ENCODE data around the gene CTDSPL2. TPM values are rescaled to one million over a fixed set of nuclear protein-coding genes. Genes with fewer than 3 reads are reported as not detected.

CTDSPL2 gene
- total and polyA plus RNA-seq, 2 of the 8 experiments (the other 6 are each of a cell fraction or from before 2014, with no cell fraction given): 25.2 to 64.7 TPM

DNA sequence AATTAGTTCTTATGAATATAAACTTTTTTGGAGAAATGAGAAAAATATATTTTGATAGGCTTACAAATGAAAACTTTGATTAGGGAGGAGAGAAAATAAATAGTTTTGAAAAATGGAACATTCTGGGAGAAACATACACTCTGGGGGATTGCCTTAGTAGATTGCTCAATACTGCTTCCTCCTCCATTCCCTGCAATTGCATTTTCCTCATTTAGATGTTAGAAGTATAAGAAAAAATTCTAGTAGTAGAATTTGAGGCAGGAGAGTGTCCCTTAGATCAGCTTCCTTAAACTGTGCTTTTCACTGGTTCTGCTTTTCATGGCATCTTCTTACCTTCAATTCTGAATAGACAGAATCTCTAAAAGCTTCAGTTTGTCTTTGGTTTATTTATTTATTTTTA lies 46.2 kb upstream of the CTDSPL2 start (continued):
- TF ChIP-seq, protein P1, sequence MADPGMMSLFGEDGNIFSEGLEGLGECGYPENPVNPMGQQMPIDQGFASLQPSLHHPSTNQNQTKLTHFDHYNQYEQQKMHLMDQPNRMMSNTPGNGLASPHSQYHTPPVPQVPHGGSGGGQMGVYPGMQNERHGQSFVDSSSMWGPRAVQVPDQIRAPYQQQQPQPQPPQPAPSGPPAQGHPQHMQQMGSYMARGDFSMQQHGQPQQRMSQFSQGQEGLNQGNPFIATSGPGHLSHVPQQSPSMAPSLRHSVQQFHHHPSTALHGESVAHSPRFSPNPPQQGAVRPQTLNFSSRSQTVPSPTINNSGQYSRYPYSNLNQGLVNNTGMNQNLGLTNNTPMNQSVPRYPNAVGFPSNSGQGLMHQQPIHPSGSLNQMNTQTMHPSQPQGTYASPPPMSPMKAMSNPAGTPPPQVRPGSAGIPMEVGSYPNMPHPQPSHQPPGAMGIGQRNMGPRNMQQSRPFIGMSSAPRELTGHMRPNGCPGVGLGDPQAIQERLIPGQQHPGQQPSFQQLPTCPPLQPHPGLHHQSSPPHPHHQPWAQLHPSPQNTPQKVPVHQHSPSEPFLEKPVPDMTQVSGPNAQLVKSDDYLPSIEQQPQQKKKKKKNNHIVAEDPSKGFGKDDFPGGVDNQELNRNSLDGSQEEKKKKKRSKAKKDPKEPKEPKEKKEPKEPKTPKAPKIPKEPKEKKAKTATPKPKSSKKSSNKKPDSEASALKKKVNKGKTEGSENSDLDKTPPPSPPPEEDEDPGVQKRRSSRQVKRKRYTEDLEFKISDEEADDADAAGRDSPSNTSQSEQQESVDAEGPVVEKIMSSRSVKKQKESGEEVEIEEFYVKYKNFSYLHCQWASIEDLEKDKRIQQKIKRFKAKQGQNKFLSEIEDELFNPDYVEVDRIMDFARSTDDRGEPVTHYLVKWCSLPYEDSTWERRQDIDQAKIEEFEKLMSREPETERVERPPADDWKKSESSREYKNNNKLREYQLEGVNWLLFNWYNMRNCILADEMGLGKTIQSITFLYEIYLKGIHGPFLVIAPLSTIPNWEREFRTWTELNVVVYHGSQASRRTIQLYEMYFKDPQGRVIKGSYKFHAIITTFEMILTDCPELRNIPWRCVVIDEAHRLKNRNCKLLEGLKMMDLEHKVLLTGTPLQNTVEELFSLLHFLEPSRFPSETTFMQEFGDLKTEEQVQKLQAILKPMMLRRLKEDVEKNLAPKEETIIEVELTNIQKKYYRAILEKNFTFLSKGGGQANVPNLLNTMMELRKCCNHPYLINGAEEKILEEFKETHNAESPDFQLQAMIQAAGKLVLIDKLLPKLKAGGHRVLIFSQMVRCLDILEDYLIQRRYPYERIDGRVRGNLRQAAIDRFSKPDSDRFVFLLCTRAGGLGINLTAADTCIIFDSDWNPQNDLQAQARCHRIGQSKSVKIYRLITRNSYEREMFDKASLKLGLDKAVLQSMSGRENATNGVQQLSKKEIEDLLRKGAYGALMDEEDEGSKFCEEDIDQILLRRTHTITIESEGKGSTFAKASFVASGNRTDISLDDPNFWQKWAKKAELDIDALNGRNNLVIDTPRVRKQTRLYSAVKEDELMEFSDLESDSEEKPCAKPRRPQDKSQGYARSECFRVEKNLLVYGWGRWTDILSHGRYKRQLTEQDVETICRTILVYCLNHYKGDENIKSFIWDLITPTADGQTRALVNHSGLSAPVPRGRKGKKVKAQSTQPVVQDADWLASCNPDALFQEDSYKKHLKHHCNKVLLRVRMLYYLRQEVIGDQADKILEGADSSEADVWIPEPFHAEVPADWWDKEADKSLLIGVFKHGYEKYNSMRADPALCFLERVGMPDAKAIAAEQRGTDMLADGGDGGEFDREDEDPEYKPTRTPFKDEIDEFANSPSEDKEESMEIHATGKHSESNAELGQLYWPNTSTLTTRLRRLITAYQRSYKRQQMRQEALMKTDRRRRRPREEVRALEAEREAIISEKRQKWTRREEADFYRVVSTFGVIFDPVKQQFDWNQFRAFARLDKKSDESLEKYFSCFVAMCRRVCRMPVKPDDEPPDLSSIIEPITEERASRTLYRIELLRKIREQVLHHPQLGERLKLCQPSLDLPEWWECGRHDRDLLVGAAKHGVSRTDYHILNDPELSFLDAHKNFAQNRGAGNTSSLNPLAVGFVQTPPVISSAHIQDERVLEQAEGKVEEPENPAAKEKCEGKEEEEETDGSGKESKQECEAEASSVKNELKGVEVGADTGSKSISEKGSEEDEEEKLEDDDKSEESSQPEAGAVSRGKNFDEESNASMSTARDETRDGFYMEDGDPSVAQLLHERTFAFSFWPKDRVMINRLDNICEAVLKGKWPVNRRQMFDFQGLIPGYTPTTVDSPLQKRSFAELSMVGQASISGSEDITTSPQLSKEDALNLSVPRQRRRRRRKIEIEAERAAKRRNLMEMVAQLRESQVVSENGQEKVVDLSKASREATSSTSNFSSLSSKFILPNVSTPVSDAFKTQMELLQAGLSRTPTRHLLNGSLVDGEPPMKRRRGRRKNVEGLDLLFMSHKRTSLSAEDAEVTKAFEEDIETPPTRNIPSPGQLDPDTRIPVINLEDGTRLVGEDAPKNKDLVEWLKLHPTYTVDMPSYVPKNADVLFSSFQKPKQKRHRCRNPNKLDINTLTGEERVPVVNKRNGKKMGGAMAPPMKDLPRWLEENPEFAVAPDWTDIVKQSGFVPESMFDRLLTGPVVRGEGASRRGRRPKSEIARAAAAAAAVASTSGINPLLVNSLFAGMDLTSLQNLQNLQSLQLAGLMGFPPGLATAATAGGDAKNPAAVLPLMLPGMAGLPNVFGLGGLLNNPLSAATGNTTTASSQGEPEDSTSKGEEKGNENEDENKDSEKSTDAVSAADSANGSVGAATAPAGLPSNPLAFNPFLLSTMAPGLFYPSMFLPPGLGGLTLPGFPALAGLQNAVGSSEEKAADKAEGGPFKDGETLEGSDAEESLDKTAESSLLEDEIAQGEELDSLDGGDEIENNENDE (IDR thresholded peaks at IDR 0.05; ENCODE audit: insufficient replicate concordance, low read length): no peak
- TF ChIP-seq KDM5A (IDR thresholded peaks at IDR 0.05; ENCODE audit: low read length) (no peak), CEBPB (IDR thresholded peaks at IDR 0.05; ENCODE audit: low read depth, low read length) (peak; percentile 63; the same call in 1 of the 2 replicates)
- TF ChIP-seq, protein P2, sequence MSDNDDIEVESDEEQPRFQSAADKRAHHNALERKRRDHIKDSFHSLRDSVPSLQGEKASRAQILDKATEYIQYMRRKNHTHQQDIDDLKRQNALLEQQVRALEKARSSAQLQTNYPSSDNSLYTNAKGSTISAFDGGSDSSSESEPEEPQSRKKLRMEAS (IDR thresholded peaks at IDR 0.05): no peak
